Activated naive CD4-positive, alpha-beta T cell treated with anti-CD3 and anti-CD28 coated beads, Interleukin-2, amount 50 U/mL, for 24 hours (primary cell): ENCODE data around the gene ARHGAP23.
A peak's percentile ranks its signal among the peaks of the same experiment; 100 is the strongest.

Experiments used
- H3K27ac Mint-ChIP-seq: one replicate; pipeline ENCODE4 v1.8.0; 2021; ENCODE audit warnings: mild to moderate bottlenecking, mixed read lengths
- H3K27me3 Mint-ChIP-seq: one replicate; pipeline ENCODE4 v1.8.0; 2021; ENCODE audit warnings: mixed read lengths
- H3K36me3 Mint-ChIP-seq: one replicate; pipeline ENCODE4 v1.8.0; 2021; ENCODE audit warnings: mixed read lengths
- H3K4me1 Mint-ChIP-seq: one replicate; pipeline ENCODE4 v1.8.0; 2021; ENCODE audit warnings: mixed read lengths
- H3K4me3 Mint-ChIP-seq: one replicate; pipeline ENCODE4 v1.8.0; 2021; ENCODE audit warnings: mild to moderate bottlenecking, mixed read lengths
- H3K9me3 Mint-ChIP-seq: one replicate; pipeline ENCODE4 v1.8.0; 2021; ENCODE audit warnings: mixed read lengths

Gene ARHGAP23, protein sequence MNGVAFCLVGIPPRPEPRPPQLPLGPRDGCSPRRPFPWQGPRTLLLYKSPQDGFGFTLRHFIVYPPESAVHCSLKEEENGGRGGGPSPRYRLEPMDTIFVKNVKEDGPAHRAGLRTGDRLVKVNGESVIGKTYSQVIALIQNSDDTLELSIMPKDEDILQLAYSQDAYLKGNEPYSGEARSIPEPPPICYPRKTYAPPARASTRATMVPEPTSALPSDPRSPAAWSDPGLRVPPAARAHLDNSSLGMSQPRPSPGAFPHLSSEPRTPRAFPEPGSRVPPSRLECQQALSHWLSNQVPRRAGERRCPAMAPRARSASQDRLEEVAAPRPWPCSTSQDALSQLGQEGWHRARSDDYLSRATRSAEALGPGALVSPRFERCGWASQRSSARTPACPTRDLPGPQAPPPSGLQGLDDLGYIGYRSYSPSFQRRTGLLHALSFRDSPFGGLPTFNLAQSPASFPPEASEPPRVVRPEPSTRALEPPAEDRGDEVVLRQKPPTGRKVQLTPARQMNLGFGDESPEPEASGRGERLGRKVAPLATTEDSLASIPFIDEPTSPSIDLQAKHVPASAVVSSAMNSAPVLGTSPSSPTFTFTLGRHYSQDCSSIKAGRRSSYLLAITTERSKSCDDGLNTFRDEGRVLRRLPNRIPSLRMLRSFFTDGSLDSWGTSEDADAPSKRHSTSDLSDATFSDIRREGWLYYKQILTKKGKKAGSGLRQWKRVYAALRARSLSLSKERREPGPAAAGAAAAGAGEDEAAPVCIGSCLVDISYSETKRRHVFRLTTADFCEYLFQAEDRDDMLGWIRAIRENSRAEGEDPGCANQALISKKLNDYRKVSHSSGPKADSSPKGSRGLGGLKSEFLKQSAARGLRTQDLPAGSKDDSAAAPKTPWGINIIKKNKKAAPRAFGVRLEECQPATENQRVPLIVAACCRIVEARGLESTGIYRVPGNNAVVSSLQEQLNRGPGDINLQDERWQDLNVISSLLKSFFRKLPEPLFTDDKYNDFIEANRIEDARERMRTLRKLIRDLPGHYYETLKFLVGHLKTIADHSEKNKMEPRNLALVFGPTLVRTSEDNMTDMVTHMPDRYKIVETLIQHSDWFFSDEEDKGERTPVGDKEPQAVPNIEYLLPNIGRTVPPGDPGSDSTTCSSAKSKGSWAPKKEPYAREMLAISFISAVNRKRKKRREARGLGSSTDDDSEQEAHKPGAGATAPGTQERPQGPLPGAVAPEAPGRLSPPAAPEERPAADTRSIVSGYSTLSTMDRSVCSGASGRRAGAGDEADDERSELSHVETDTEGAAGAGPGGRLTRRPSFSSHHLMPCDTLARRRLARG (N-terminal part only)

DNA sequence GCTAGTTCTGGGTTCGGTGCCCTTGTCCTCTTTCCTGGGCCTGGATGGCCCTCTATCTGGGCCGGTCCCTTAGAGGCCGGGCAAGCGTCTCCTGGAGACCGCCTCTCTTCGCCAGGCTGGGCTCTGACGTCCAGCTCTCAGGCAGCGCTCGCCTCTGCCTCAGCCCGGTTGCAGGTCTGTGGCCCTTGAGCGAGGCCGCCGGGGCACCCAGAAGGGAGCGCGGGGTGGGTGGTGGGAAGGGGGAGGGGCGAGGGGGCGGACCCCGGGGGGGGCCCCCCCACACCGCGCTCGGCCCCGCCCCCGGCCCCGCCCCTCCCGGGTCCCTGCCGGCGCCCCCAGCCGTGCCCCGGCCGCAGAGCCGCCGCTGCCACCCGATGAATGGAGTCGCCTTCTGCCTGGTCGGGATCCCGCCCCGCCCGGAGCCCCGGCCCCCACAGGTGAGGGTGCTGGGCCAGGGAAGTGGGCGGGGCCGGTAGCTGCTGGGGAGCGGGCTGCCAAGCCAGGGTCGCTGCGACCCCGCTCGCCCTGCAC lies at the start of gene ARHGAP23:
Gene ARHGAP23 (plus strand): TSS at position 353 of the 531 bp plus-strand sequence. CDS start 22 bp downstream, at position 375.
- Mint-ChIP-seq H3K9me3 (no peaks in the 10 kb centered on the region), H3K27me3 (peaks cover 13% of the 10 kb centered on the region), H3K4me1 (peaks cover 14% of the 10 kb centered on the region), H3K27ac (peak within 1 kb of the TSS; percentile 13), H3K36me3 (no peaks in the 10 kb centered on the region), H3K4me3 (peak within 1 kb of the TSS; percentile 78)

DNA sequence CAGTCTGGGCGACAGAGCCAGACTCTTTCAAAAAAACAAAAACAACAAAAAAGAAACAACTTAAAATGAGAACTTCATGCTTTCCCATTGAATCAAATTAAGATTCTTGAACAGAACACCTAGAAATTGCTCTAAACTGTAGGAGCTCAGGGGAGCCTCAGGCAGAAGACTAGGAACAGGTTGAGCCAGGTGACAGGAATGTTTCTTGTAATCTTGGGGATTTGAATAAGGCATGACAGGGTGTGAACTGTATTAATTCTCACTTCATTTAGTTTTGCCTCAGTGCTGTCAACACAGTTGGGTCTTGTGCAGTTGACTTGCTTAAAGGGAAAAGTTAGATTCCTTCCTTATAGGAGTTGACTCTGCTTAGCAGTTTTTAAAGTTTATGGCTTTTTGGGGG lies 48.8 kb upstream of the ARHGAP23 start:
- Mint-ChIP-seq H3K9me3 (no peaks in the 10 kb centered on the region), H3K36me3 (peaks cover 5% of the 10 kb centered on the region), H3K27ac (no peak overlapping the region), H3K4me3 (no peak overlapping the region), H3K27me3 (no peaks in the 10 kb centered on the region), H3K4me1 (no peaks in the 10 kb centered on the region)

DNA sequence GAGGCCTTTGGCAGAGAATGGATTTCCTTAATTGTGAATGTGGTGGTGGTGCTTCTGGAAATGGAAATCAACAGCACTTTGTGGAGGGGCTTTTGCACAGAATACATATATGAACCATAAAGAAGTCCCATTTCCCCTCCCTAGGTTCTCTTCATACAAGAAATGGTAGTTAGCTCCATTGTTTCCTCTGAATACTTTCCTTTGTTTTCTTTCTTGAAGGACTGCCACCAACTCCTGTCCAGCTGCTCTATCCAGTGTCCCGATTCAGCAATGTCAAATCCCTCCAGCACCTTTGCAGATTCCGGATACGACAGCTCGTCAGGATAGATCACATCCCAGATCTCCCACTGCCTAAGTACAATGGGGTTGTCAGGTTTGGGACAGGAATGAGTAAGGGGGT lies 33.2 kb upstream of the ARHGAP23 start:
- peaks cover 13% of the 10 kb centered on the region for H3K36me3 Mint-ChIP-seq
- H3K27ac Mint-ChIP-seq = no peak overlapping the region
- H3K9me3 Mint-ChIP-seq = no peaks in the 10 kb centered on the region
- no peaks in the 10 kb centered on the region for H3K27me3 Mint-ChIP-seq
- no peaks in the 10 kb centered on the region for H3K4me1 Mint-ChIP-seq
- H3K4me3 Mint-ChIP-seq = no peak overlapping the region

DNA sequence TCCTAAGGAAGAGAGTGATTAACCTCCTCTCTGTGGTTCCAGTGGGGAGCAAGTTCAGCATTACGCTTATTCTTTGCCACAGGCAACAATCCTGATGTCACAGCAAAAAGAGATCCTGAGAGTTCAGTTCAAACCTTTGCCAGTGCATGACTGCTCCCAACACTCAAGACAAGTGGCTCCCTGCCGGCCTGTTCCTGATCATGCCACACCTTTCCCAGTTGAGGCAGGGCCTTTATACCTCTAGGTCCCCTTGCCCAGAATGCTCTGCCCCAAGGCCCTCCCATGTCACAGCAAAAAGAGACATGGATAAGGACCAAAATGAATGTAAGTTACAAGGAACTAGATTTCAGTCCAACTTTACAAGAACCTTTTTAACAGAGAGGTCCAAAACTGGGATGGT lies 31.0 kb upstream of the ARHGAP23 start:
- Mint-ChIP-seq H3K36me3 (peaks cover 13% of the 10 kb centered on the region), H3K9me3 (no peaks in the 10 kb centered on the region), H3K4me1 (no peaks in the 10 kb centered on the region), H3K27ac (no peak overlapping the region), H3K27me3 (no peaks in the 10 kb centered on the region), H3K4me3 (no peak overlapping the region)

DNA sequence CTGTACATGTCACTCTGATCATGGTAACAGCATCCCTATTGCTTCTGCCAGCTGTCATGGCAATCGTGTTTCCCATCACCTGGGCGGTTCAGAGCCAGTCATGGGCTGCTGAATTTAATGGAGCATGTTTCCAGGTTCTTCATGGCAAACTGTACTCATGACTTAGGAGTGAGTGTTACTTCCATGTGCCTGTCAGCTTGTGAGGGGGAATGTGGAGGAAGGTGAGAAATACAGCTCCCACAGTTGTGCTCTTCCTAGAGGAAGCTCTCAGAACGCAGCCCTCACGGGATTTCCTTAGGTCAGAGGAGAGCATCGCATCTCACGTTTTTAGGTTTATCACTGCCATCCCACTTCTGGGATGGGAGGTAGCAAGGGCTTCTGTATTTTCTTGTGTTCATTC lies 28.0 kb upstream of the ARHGAP23 start:
- H3K27ac Mint-ChIP-seq = no peak overlapping the region
- no peaks in the 10 kb centered on the region for H3K9me3 Mint-ChIP-seq
- H3K4me1 Mint-ChIP-seq = no peaks in the 10 kb centered on the region
- peaks cover 13% of the 10 kb centered on the region for H3K36me3 Mint-ChIP-seq
- H3K4me3 Mint-ChIP-seq = no peak overlapping the region
- H3K27me3 Mint-ChIP-seq = no peaks in the 10 kb centered on the region

DNA sequence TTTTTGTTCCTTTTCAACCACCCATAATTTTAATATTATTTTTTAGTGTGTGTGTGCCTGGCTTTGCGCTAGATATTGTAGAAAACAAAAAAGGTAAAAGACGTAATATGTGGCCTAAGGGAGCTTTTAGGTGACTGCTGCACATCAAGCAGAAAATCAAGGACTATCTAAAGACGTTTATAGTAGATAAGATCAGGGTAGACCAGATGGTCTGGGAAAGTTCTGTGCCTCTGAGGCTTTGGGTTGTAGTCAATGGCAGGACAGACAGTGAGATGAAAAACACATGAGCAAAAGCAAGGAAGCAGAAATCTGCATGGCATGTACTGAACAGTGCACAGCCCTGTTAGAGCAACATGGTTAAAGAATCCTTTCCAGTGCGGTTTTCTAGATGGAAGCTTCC lies 26.8 kb upstream of the ARHGAP23 start:
- Mint-ChIP-seq H3K4me1 (no peaks in the 10 kb centered on the region), H3K27ac (no peak overlapping the region), H3K4me3 (no peak overlapping the region), H3K36me3 (peaks cover 13% of the 10 kb centered on the region), H3K27me3 (no peaks in the 10 kb centered on the region), H3K9me3 (no peaks in the 10 kb centered on the region)

DNA sequence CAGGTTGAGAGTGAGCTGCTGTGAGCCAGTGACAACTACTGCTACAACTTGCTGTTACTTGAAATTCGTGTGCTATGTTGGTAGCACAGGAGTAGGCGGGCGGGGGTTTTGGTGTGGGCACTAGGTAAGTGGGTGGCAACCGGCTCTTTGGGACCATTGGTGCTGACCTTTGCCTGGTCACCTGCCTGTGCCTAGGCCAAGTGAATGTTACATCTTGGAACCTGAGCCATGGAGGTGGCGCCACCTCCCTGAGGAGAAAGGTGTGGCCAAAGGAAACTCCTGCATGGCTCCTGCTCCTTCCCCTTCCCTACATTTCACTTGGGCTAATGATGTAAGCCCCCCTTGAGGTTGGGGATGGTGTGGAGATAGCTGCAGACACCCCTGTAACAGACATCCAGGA lies 25.4 kb upstream of the ARHGAP23 start:
- H3K4me1 Mint-ChIP-seq = no peaks in the 10 kb centered on the region
- no peaks in the 10 kb centered on the region for H3K9me3 Mint-ChIP-seq
- no peaks in the 10 kb centered on the region for H3K27me3 Mint-ChIP-seq
- no peak overlapping the region for H3K4me3 Mint-ChIP-seq
- no peak overlapping the region for H3K27ac Mint-ChIP-seq
- H3K36me3 Mint-ChIP-seq = peaks cover 4% of the 10 kb centered on the region

DNA sequence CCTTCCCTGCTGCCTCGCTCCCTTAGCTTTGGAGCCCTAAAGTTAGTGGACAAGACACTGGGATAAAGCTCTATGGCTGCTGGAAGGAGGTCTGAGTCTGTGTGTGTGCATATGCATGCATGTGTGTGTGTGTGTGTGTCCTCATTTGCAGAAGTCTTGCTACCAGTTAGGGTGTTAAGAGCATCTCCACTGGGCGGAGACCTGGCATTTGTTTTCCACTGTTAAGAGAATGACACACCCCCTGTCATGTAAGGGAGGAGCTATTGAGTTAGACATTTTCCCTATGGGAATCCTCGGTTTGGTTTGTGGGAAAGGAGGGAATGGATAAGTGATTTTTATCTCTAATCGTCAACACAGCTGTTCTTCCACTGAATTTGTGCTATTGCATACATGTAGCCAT lies 24.8 kb upstream of the ARHGAP23 start:
- no peaks in the 10 kb centered on the region for H3K4me1 Mint-ChIP-seq
- no peak overlapping the region for H3K4me3 Mint-ChIP-seq
- no peak overlapping the region for H3K27ac Mint-ChIP-seq
- peaks cover 4% of the 10 kb centered on the region for H3K36me3 Mint-ChIP-seq
- no peaks in the 10 kb centered on the region for H3K27me3 Mint-ChIP-seq
- H3K9me3 Mint-ChIP-seq = no peaks in the 10 kb centered on the region

DNA sequence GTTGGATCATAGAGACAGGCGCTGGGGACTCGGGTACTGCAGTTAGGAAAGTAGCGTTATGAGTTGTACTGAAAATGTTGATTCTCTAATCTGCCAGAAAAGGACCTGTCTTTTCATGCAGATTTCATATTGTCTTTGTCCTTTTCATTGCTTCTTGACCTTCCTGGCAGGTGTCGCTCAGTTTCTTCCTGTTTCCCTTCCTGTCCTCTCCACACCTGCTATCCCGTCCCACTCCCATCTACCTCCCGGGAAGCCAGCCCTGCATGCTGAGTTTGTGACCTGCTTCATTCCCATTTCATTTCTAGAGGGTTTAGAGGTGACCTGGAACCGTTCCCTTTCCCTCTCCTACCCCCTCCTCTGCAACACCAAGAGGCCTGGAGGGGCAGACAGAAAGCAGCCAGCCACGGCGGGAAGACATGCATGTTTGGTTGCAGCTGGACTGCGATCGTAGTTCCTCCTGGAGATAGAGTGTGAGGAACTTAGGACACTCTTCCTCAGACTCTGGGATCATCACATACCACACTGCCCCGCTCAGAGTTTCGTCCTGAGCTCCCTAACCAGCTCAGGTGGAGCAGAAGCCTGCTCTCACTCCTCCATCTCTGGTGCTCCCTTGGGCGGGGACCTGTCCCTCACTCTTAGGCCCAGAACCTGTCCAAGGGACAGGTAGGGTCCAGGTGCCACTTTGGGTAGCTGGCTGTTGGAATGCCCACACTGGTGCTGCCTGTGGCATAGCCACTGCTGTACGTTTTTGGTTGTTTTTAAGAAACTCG lies 23.9 kb upstream of the ARHGAP23 start:
- no peaks in the 10 kb centered on the region for H3K27me3 Mint-ChIP-seq
- no peaks in the 10 kb centered on the region for H3K4me1 Mint-ChIP-seq
- H3K4me3 Mint-ChIP-seq = no peak overlapping the region
- no peaks in the 10 kb centered on the region for H3K9me3 Mint-ChIP-seq
- no peak overlapping the region for H3K27ac Mint-ChIP-seq
- H3K36me3 Mint-ChIP-seq = peaks cover 2% of the 10 kb centered on the region

DNA sequence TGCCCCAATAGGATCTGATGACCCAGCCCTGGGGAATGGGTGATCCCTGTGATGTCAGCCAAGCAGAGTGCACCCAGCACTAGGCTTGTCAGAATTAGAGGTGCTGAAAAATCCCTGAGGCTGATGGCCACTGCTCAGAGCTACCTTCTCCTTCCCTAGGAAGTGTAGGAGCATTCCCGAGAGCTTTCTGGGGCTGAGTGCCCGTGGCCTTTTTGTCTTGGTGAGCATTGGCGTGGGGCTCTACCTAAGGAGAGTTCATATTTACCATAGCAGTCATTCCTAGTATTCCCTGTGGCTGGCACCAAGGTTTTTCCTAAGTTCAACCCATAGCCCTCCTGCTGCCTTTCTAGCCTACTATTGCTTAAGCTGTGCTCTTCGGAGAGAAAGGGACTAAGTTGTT lies 22.6 kb upstream of the ARHGAP23 start:
- Mint-ChIP-seq H3K4me3 (no peak overlapping the region), H3K27ac (no peak overlapping the region), H3K27me3 (no peaks in the 10 kb centered on the region), H3K4me1 (no peaks in the 10 kb centered on the region), H3K9me3 (no peaks in the 10 kb centered on the region), H3K36me3 (no peaks in the 10 kb centered on the region)

DNA sequence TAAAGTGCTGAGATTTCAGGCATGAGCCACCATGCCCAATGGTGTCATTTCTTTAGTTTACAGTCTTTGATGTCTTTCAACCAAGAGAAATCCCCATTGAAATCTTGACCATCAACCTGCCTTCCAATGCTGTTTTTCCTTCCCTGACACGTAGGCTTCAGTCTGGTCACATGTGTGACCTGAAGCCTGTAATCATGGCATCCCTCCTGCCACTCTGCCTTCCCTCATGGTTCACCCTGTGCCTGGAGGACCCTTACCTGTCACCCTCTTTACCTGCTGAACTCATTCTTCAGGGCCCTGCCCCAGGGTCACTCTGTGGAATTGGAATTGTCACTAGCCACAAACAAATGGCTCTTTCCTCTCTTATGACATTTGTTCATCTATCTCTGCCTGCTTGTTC lies 18.1 kb upstream of the ARHGAP23 start:
- Mint-ChIP-seq H3K4me1 (no peaks in the 10 kb centered on the region), H3K27ac (no peak overlapping the region), H3K4me3 (no peak overlapping the region), H3K27me3 (no peaks in the 10 kb centered on the region), H3K36me3 (no peaks in the 10 kb centered on the region), H3K9me3 (no peaks in the 10 kb centered on the region)

DNA sequence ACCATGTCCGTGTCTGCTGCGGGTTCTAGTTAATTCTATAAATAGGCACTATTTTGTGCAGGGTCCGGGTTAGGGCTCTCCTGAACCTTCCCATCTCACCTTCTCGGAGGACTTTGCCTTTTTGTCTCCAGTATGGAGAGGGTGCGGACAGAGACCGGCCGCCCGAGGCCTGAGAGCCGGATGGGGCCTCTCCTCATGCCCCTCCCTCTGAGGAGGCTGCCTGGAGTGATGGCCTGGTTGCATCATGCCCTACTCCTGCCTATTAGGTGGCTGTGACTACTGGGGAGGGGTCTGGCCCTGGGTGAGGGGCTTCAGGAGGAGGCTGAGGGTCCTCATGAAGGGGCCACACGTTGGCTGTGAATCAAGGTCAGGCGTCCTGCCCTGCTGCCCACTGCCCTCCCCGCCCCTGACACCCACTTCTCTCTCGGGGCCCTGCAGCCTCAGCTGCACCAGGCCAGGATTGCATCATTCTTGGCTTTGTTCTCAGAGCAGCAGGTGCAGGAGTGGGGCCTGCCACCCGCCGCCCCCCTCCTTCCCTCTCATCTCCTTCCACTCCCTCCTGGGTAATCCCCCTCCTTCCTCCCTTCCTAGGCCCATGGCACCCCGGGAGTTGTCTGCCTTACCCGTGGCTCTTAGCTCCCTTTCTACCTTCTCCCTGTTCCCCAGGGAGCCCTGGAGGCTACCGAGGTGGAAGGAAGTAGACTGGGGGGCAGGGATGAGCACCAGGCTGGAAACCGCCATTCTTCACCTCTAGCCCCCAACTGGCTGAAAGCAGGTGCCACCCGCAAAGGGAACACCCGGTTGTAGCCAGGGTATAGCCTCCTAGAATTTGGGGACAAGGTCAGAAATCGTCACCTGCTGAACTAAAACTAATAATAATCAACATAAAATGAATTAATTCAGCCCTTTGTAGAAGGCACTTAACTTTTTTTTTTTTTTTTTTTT lies 12.7 kb upstream of the ARHGAP23 start:
- Mint-ChIP-seq H3K4me3 (no peak overlapping the region), H3K9me3 (no peaks in the 10 kb centered on the region), H3K27ac (no peak overlapping the region), H3K27me3 (peaks cover 15% of the 10 kb centered on the region), H3K4me1 (peaks cover 3% of the 10 kb centered on the region), H3K36me3 (no peaks in the 10 kb centered on the region)

DNA sequence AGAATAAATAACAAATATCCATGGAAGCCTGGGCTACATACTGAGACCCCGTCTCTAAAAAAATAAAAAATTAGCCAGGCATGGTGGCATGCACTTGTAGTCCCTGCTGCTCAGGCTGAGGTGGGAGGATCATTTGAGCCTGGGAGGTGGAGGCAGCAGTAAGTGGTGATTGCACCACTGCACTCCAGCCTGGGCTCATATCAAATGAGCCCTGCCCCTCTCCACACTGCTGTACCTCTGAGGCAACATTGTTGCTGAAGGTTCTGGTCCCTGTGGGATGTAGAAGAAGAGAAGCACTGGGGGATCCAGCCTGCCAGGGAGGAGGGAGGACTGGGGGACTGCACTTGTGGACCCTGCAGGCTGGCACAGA lies 11.4 kb upstream of the ARHGAP23 start:
- Mint-ChIP-seq H3K4me1 (peaks cover 3% of the 10 kb centered on the region), H3K9me3 (no peaks in the 10 kb centered on the region), H3K4me3 (no peak overlapping the region), H3K27me3 (peaks cover 15% of the 10 kb centered on the region), H3K27ac (no peak overlapping the region), H3K36me3 (no peaks in the 10 kb centered on the region)
